RWPE1 (cell line): ENCODE measurements around the gene AKAP12.

Experiments
- CTCF ChIA-PET: fragments of 350-600 bp; sonication (Branson Sonifier 250); formaldehyde crosslinking; extraction: SDS; loops from one replicate; lab custom pipeline; 2021; lab: Yijun Ruan, JAX
- POLR2A ChIA-PET: fragments of 400-600 bp; formaldehyde crosslinking; extraction: SDS; loops from one replicate; lab custom pipeline; 2020; ENCODE audit warnings: antibody characterized with exemption; ENCODE audit not compliant: low non-redundant PET; lab: Yijun Ruan, JAX
- DNase-seq: peaks from one replicate; pipeline ENCODE4 v3.0.0; 2012; ENCODE audit warnings: low spot score
- H3K27ac ChIP-seq: fragments of 450-650 bp; 2 replicates; pipeline ENCODE4 v1.5.1; 2017
- TF ChIP-seq, protein P1 (sequence below): fragments of 450-650 bp; conservative IDR thresholded peaks from 2 replicates; pipeline ENCODE4 v1.5.1; 2017; ENCODE audit warnings: low read depth, mild to moderate bottlenecking

AKAP12 gene

DNA sequence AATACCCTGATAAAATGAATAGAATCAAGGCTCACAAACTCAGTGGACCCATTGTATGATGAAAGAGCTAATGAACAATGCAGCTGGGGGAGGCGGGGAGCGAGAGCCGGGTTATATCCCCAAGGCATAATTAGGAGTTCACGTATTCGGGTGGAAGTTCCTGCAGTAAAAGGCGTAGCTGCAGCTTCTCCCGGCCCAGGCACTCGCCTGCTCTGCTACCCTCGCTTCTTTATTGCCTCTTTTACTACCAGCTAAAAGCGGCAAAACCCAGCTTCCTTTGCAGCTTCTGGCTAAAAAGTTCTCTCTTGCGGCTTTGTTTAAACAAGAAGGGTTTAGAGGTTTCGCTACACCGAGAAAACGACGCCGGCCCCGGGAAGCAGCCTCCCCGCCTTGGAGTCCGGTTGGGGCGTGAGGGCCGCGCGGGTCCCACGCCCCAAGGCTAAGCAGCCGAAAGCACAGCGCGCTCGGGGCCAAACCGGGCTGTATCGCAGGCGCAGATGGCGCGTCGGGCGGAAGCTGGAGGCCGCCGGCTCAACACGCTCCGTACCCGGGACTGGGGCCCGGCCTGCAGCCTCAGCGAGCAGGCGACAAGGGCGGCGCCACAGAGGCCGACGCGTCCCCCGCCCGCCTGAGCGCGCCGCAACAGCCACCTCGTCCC is 150.0 kb downstream of the AKAP12 start:
- CTCF ChIA-PET = interaction anchor here (0.6 kb wide), 1 partner anchor 20 kb away, joined by 3 read pairs; no protein-coding TSS in a partner anchor
- POLR2A ChIA-PET = interaction anchor here (0.7 to 1.0 kb wide), 4 partner anchors 11 to 1844 kb away, joined by 3 to 4 read pairs (median 3); no protein-coding TSS in a partner anchor
- TF ChIP-seq, protein P1, sequence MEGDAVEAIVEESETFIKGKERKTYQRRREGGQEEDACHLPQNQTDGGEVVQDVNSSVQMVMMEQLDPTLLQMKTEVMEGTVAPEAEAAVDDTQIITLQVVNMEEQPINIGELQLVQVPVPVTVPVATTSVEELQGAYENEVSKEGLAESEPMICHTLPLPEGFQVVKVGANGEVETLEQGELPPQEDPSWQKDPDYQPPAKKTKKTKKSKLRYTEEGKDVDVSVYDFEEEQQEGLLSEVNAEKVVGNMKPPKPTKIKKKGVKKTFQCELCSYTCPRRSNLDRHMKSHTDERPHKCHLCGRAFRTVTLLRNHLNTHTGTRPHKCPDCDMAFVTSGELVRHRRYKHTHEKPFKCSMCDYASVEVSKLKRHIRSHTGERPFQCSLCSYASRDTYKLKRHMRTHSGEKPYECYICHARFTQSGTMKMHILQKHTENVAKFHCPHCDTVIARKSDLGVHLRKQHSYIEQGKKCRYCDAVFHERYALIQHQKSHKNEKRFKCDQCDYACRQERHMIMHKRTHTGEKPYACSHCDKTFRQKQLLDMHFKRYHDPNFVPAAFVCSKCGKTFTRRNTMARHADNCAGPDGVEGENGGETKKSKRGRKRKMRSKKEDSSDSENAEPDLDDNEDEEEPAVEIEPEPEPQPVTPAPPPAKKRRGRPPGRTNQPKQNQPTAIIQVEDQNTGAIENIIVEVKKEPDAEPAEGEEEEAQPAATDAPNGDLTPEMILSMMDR = no peak
- DNase-seq = peak; percentile 74
- peak overlapping the region; percentile 99 for H3K27ac ChIP-seq

DNA sequence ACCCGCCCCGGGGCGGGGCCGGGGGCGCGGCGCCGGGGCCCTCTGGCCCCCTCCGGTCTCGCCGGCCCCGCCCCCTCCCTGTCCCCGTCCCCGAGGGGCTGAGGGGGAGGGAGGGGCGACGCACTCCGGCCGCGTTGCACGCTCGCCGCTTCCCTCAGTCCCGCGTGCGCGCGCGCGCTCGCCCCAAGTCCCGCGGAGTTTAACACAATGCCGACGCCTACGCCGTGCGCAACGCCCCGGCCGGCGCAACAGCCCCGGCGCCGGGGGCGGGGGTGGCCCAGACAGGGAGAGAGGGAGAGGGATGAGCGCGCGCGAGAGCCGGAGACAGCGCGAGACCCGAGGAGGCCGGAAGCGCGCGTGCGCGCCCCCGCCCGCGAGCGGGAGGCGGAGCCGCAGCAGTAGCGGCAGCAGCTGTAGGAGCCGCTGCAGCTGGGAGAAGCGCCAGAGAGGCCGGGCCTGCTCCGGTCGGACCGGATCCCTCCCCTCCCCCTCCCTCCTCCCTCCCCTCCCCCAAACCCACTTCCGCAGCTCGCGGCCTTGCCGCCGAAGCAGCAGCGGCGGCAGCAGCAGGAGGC is 150.6 kb downstream of the AKAP12 start:
- POLR2A ChIA-PET = interaction anchor here (1.0 kb wide), 1 partner anchor 15 kb away, joined by 3 read pairs; no protein-coding TSS in a partner anchor
- peak; percentile 95 for DNase-seq
- TF ChIP-seq, protein P1 = no peak
- H3K27ac ChIP-seq = peak overlapping the region; percentile 99
- CTCF ChIA-PET = no interaction called here

DNA sequence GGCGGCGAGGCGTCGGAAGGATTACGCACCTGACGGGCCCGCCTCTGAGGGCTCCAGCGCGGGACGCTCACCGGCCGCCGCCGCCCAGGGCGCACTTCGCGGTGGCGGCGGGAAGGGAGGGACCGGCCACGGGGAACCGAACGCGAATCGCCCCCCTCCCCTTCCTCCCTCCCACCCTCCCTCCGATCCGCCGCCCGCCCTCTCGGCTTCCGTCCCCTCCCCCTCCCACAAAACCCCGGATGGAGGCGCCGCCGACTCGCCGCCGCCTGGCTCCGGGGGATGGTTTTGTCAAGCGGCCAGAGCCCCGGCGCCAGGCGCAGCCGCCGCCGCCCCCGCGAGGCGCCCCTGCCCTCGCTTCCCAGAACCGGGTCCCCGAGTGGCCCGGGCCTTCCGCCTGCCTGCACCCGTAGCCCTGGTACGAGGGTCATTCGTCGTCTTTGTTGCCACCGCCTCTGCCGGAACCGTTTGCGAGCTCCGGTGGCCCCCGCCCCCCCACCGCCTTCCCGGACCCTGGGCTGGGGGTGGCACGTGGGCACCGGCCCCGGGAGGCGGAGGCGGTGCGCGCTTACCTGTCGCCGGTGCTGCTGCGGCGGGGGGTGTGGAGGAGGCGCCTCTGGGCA is 151.2 kb downstream of the AKAP12 start:
- peak; percentile 64 for DNase-seq
- CTCF ChIA-PET = no interaction called here
- peak overlapping the region; percentile 99 for H3K27ac ChIP-seq
- TF ChIP-seq, protein P1 = no peak
- POLR2A ChIA-PET = interaction anchor here (1.0 kb wide), 1 partner anchor 16 kb away, joined by 3 read pairs; no protein-coding TSS in a partner anchor

DNA sequence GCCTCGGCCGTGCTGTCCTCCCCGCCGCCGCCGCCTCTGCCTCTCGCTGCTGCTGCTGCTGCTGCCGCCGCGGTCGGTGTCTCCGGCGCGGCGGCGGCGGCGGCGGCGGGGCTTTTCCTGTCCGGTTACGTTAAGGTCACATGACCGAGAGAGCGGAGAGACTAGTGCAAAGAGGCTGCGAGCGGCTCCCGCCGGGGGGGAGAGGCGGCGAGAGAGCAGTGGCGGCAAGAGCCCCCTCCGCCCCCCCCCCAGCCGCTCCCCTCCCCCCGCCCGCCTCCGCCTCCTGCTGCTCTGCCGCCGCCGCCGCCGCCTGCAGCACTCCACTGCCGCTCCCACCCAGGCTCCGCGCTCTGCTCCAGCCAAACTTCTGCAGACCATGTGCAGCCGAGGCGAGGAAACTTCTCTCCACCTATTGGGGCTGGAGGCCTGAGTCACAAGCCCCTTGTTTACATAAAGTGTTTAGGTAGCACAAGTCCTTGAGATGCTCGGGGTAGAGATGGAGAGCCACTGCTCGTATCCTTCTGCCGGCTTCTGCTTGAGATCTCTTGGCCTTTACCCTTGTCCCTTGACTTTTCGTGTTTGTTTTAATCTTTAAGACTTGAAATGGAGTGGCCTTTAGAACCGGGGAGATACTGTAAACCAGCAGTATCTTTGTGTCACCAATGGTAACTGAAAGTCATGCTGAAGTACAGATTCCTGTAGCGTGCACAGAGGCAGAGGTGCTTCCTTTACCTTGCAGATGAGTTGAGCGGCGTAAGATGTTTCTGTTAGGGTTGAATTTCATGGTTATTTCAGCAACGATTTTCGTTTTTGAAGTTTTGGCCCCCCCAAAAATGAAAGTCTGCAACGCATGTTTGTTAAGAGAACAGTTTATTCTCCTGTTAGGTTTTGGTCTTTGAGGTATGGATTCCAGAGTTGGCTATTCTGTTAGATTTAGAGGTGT is 152.0 kb downstream of the AKAP12 start, which contains the start of gene ZBTB2:
ZBTB2 (minus strand) TSS at position 89 of the 943 bp plus-strand sequence. CDS start 17,922 bp downstream, outside the sequence.
- ChIA-PET CTCF (no interaction called here), POLR2A (no interaction called here)
- peak within 1 kb of the TSS; percentile 99 for H3K27ac ChIP-seq
- TF ChIP-seq, protein P1 = no peak
- DNase-seq = peak; percentile 53

- CTCF ChIA-PET = interaction anchor here (0.6 to 0.7 kb wide), 2 partner anchors 14 to 424 kb away, joined by 3 to 5 read pairs; no protein-coding TSS in a partner anchor
- TF ChIP-seq, protein P1 = no peak
- POLR2A ChIA-PET = no interaction called here
- no peak overlapping the region for H3K27ac ChIP-seq
- DNase-seq = no peak
These were observed 152.7 kb downstream of the AKAP12 start for GRCh38 chr6:151392427-151392826.
